NCI-H2029 (cell line): ENCODE measurements around the gene EBLN1.
"Not testable (repeated sequence)": the region's sequence is repeated elsewhere in the genome, so short reads cannot be mapped to it uniquely, and the experiment has no call there.

ENCODE experiments used
- DNase-seq: peaks from one replicate; lab custom pipeline; 2025; lab: John Stamatoyannopoulos, UW

The EBLN1 gene

GRCh38 chr10:22228167-22228938 lies 10.5 kb upstream of the EBLN1 start:
- DNase-seq = no peak

GRCh38 chr10:22226599-22226998 lies 8.8 kb upstream of the EBLN1 start:
- no peak for DNase-seq

DNA sequence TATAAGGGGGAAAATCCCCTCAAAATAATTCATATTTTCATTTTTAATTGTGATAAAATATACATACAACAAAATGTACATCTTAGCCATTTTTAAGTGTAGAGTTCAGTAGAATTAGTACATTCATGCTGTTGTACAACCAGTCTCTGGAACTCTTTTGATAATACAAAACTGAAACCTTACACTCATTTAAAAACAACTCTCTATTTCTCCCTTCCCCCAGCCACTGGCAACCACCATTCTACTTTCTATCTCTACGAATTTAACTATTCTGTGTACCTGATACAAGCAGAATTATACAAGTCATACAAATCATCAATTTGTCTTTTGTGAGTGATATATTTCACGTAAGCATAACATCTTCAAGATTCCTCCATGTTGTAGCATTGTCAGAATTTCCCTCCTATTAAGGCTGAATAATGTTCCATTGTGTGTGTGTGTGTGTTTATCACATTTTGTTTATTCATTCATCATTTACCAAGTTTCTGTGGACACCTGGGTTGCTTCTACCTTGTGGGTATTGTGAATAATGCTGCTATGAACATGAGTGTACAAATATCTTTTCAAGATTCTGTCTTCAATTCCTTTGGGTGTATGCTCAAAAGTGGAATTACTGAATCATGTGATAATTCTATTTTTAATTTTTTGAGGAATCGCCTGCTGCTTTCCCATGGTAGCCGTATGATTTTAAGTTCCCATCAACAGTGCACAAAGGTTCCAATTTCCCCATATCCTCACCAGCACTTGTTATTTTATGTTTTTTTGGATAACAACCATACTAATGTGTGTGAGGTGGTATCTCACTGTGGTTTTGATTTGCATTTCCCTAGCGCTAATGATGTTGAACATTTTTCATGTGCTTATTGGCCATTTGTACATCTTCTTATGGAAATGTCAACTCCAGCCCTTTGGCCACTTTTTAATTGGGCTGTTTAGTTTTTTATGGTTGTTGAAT lies 4.7 kb upstream of the EBLN1 start:
- no peak for DNase-seq

- no peak for DNase-seq
These were observed 1.5 kb upstream of the EBLN1 start for GRCh38 chr10:22219308-22219707.

DNA sequence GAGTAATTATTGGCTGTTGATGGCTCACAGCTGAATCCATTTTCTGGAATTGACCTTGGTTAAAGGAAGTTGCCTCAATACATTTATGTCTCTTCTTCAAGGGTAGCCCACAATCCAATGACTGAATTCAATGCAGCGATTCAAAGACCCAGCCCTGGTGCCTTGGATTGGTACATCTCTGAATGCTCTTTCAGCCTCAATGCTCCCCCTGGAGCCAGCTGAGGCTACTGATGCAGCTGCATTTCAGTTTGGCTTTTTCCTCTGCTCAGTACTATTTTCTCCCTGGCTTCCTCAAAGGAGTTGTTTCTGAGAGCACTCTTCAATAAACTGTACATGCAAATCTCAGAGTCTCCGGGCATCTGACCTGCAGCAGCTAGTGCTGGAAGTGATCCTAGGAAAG lies 633 bp upstream of the EBLN1 start:
- DNase-seq = no peak

GRCh38 chr10:22217084-22217483 lies 731 bp downstream of the EBLN1 start:
- not testable (repeated sequence) for DNase-seq

GRCh38 chr10:22210267-22210666 lies 7.5 kb downstream of the EBLN1 start:
- no peak for DNase-seq

DNA sequence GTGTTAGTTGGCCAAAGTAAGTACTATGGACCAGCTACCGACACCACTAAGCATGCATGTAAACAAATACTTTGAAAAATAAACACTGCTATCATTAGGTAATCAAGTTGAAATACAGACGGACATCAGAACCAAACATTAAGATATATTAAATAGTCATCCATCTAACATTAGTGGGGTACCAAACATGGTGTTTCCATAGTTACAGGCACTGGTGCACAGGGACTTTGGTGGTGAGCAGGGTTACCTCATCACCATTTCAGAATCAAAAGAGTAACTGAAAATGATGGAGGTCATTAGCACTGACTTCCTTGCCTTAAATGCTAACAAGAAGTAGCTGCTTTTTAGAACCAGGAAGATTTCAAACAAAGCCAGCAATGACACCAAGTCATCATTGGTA lies 23.9 kb downstream of the EBLN1 start:
- no peak for DNase-seq

- no peak for DNase-seq
These were observed 32.2 kb downstream of the EBLN1 start for GRCh38 chr10:22185586-22185985.

DNA sequence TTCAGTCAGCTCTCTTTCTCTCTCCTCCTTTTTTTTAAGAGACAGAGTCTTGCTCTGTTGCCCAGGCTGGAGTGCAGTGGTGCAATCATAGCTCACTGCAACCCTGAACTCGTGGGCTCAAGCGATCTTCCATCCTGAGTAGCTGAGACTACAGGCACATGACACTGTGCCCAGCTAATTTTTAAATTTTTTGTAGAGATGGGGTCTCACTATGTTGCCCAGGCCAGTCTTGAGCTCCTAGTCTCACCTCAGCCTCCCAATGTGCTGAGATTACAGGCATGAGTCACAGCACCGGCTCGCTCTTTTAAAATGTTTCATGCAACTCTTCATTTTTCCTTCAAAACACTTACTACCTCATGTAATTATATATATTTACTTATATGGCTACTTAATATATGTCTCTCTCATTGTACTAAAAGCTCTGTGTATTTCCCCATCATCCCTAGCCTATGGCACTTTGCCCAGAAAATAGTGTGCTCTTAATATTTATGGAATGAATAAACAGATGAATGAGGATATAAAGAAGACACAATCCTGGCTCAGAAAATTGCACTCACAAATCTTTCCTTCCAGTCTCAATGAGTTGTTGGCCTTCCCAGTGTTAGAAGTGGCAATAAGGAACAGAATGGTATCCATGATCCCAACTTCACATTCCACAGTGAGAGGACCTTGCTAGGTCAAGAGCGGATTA lies 33.9 kb downstream of the EBLN1 start:
- no peak for DNase-seq

DNA sequence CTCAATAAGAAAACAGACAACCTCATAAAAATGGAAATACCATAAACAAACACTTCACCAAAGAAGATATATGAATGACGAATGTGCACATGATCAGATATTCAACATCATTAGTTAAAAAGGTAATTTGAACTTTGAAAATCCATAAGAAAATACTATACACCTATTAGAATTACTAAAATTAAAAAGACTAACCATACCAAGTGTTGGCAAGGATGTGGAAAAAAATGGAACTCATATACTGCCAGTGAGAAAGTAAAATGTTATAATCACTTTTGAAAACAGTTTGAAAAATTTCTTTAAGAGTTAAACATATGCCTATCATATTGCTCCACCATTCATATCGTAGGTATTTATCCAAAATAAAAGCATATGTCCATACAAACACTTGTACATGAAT lies 37.1 kb downstream of the EBLN1 start:
- no peak for DNase-seq

DNA sequence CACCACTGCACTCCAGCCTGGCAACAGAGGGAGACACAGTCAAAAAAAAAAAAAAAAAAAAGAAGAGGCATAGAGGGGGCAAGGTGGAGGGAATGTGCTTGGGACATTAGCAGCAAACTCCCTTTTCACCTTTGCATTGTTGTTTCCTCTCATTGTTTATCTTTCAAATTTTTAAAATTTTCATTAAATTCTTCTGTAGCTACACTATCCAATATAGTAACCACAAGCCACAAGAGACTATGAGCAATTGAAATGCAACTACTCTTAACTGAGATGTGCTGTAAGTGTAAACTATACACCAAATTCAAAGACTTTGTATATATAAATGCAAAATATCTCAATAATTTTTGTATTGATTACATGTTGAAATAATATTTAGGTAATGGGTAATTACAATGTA lies 43.4 kb downstream of the EBLN1 start:
- DNase-seq = no peak

- DNase-seq = no peak
These were observed 46.7 kb downstream of the EBLN1 start for GRCh38 chr10:22171131-22171530.

DNA sequence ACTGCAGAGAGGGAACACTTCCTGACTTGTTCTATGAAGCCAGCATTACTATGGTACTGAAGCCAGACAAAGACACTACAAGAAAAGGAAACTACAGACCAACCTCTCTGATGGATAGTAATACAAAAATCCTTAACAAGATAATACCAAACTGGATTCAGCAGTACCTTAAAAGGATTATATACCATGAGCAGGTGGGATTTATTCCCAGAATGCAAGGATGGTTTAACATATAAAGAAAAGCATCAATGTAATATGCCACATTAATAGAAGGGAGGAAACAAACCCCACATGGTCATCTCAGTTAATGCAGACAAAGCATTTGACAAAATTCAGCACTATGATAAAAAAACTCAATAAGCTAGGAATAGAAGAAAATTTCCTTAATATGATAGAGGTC lies 47.2 kb downstream of the EBLN1 start:
- DNase-seq = no peak

DNA sequence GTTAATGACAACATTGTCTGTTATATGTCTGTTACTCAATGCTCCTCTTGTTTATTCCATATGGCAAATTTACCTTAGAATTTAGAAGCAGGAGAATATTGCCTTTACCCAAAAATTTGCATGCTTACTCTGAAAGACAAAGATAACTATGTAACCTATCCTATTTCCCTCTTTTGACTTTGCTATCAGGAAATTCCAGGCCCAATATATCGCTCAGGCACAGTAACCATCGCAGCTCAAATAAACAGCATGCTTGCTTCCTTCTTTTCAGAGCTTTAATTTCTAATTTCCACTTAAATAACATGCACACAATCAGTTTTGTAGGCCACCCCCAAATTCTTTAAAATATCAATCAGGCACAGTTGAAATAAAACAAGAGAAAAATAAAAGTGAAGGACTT lies 57.8 kb downstream of the EBLN1 start:
- no peak for DNase-seq

DNA sequence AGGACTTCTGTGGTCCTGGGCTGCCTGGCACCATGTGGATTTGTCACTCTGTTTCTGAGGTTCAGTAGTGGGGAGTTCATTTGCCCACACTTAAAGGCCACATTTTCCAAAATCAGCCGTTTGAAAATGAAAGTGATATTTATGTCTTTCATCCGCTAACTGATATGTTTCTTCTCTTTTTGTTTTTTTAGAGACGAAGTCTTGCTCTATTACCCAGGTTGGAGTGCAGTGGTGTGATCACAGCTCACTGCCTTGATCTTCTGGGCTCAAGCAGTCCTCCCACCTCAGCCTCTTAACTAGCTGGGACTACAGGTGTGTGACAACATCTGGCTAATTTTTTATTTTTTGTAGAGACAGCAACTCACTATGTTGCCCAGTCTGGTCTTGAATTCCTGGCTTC lies 58.6 kb downstream of the EBLN1 start:
- DNase-seq = no peak
